ENCODE measurements around the gene TUBB2B. TPM values are rescaled to one million over a fixed set of nuclear protein-coding genes. Genes with fewer than 3 reads are reported as not detected.

The TUBB2B gene
- total RNA-seq, 1 donor = 5.2 TPM

DNA sequence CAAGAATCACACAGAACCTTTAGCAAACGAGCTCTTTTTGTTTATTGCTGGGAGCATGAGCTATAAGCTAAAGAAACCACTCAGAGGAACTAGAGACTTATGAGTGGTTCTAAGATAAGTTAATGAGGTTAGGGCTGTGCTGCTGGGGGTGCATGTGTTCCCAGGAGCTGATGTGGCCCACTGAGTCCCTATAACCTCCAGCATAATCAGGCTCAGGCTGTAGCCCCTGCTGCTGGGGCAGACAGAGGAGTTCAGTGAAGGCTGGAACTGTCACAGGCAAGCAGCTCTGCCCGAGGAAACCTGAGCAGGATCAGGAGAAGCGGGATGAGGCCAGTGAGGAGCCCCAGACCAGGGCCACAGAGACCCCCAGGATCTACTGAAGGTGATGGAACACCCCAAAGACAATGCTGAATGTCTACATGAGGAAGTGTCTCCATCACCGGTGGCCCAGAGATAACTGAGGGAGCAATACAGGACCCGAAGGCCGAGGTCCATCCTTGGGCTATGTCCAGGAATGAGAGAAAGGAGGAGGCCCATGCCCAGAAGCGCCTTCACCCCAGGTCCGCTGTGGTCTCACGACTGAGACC is 17.3 kb downstream of the TUBB2B start:
- TF ChIP-seq, protein P1, sequence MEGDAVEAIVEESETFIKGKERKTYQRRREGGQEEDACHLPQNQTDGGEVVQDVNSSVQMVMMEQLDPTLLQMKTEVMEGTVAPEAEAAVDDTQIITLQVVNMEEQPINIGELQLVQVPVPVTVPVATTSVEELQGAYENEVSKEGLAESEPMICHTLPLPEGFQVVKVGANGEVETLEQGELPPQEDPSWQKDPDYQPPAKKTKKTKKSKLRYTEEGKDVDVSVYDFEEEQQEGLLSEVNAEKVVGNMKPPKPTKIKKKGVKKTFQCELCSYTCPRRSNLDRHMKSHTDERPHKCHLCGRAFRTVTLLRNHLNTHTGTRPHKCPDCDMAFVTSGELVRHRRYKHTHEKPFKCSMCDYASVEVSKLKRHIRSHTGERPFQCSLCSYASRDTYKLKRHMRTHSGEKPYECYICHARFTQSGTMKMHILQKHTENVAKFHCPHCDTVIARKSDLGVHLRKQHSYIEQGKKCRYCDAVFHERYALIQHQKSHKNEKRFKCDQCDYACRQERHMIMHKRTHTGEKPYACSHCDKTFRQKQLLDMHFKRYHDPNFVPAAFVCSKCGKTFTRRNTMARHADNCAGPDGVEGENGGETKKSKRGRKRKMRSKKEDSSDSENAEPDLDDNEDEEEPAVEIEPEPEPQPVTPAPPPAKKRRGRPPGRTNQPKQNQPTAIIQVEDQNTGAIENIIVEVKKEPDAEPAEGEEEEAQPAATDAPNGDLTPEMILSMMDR (IDR thresholded peaks at IDR 0.05; ENCODE audit: insufficient read depth, low read depth, low read length) = no peak
- no peak overlapping the region for H3K4me3 ChIP-seq (ENCODE audit: low read depth, low read length)
- DNase-seq (ENCODE audit: low read depth) = no peak

DNA sequence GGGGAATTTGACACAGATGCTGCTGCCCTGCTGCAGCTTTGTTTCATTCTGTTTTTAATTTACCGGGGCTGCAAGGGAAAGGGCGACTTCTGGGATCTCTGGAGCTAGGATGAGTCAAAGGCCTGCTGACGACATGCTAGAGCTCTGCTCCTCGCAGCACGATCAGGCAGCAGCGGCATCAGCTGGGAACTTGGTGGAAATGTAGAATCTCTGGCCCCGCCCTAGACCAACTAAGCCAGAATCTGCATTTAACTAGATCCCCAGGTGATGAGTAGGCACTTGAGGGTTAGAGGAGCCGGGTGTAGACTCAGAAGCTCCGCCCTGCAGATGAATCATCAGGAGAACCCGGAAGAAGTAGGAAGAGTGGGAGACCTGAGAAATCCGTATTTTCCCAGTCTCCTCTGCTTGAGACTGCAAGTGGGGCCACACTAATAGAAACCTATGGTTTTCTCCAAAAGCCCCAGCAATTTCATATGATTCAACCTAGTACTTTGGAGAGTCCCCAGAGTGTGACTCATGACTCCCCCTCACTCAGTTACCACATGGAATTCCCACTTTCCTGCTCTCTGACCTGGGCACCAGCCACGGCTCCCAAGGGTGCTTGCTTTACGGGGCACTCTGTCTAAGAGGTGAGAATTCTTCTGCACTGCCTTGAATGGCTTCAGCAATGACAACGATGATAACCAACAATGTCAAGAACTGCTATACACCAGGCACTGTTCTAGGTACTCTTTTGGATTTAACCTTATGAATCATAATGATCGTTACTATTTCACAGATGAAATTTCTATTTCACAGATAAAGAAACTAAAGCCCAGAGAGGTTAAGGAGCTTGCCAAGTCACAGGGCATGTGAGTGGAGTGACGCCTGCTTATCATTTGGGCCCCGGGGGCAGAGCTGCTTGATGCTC is 18.1 kb downstream of the TUBB2B start:
- TF ChIP-seq, protein P1 (IDR thresholded peaks at IDR 0.05; ENCODE audit: insufficient read depth, low read depth, low read length) = peak; percentile 20
- peak; percentile 97 for DNase-seq (ENCODE audit: low read depth)
- no peak overlapping the region for H3K4me3 ChIP-seq (ENCODE audit: low read depth, low read length)

DNA sequence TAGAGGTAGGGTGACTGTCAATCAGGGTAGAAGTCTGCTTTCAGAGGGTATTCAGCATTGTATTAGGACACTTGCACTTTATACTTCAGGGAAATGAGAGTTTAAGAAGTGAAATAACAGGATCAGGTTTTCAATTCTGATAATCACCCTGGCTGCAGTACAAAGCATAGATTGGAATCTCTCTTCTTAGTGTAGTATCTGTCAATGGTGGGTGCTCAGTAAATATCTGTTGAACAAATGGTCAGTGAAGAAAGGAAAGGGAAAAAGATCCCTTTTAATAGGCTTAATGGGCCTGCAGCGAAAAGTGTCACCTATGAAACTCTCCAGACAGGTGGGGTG is 18.7 kb downstream of the TUBB2B start:
- no peak for DNase-seq (ENCODE audit: low read depth)
- TF ChIP-seq, protein P1 (IDR thresholded peaks at IDR 0.05; ENCODE audit: insufficient read depth, low read depth, low read length) = no peak
- H3K4me3 ChIP-seq (ENCODE audit: low read depth, low read length) = no peak overlapping the region

DNA sequence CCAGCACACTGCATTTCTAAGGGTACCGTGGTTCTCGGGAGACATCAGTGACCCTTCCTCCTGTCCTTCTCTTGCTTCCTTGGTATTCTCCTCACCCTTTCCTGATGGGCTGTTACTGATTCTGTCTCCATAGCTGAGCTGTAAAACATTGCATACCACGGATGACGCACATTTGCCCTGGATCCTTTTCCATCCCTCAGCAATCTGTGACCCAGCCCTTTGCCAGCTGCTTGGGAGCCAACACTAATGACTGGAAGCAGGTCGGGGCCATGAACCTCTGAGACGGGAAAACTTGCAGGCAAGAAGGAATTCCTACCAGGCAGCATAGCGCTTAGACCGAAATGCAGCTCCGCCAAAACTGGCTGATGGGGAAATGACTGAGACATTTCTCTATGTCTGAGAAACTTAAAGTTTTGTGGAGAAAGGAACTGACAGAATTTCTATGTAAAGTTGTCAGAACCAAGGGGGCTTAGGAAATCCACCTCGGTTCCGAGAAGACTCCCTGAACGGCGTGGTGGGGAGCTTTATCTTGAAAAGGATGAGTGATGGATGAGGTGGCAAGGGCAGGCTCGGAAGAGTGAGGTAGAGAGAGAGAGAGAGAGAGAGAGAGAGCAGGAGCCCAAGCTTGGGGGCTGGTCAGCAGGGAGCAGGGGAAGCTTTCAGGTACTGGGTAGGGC is 19.2 kb downstream of the TUBB2B start:
- TF ChIP-seq, protein P1 (IDR thresholded peaks at IDR 0.05; ENCODE audit: insufficient read depth, low read depth, low read length) = no peak
- no peak overlapping the region for H3K4me3 ChIP-seq (ENCODE audit: low read depth, low read length)
- DNase-seq (ENCODE audit: low read depth) = peak; percentile 95

DNA sequence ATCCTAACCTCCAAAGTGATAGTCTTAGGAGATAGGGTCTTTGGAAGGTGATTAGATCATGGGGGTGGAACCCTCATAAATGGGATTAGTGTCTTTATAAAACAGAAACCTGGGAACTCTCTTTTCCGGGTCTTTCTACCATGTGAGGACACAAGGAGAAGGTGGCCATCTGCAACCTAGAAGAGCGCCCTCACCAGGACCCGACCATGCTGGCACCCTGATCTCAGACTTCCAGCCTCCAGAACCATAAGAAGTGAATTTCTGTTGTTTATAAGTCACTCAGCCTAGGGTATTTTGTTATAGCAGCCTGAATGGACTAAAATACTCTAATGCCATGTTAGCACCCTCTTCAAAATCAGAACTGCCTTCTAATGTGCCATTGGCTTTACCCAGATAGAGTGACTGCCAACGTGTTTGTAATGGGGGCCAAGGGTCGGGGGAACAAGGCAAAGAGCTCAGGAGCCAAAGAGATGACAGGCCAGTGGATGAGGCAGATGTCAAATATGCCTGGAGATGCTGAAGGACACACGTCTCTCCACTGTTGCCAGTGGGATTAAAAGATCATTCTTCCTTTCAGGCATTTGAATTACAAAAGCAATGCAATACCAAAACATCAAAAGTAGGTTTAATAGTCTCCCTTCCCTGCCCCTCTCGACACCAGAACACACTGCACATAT is 21.0 kb downstream of the TUBB2B start:
- TF ChIP-seq, protein P1 (IDR thresholded peaks at IDR 0.05; ENCODE audit: insufficient read depth, low read depth, low read length) = no peak
- no peak overlapping the region for H3K4me3 ChIP-seq (ENCODE audit: low read depth, low read length)
- DNase-seq (ENCODE audit: low read depth) = no peak

DNA sequence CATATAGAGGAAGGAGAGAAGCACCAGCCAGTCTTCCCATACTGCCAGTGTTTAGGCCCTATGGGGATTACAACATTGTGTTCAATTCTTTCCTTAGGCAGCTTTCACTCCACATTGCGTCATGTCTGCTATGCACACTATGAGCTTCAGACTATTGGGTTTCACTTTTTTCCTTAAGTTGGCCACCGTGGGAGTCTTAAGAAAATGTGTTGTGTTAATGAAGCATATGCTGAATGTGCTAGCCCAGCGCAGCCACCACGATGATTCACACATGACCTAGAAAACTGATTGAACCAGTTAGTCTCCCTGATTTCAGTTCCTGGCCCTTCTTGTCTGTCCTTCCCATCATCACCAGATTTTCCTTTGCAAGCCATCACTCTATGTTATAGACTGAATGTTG is 21.5 kb downstream of the TUBB2B start:
- peak; percentile 95 for DNase-seq (ENCODE audit: low read depth)
- H3K4me3 ChIP-seq (ENCODE audit: low read depth, low read length) = no peak overlapping the region
- TF ChIP-seq, protein P1 (IDR thresholded peaks at IDR 0.05; ENCODE audit: insufficient read depth, low read depth, low read length) = no peak
